HG02571 (cell line): ENCODE data around the gene P2RY11.
A peak's percentile ranks its signal among the peaks of the same experiment; 100 is the strongest.

Experiments
- ATAC-seq: cut with Tn5 transposase; IDR thresholded peaks from one replicate; pipeline ENCODE4 v1.9.1; 2021; ENCODE audit warnings: mild to moderate bottlenecking, moderate library complexity; ENCODE audit not compliant: unreplicated experiment

Gene P2RY11

GRCh38 chr19:10111405-10111811, at the start of gene P2RY11:
Gene P2RY11 (plus strand): TSS chr19:10111693. CDS start chr19:10111722, 29 bp downstream.
- ATAC-seq = no peak

DNA sequence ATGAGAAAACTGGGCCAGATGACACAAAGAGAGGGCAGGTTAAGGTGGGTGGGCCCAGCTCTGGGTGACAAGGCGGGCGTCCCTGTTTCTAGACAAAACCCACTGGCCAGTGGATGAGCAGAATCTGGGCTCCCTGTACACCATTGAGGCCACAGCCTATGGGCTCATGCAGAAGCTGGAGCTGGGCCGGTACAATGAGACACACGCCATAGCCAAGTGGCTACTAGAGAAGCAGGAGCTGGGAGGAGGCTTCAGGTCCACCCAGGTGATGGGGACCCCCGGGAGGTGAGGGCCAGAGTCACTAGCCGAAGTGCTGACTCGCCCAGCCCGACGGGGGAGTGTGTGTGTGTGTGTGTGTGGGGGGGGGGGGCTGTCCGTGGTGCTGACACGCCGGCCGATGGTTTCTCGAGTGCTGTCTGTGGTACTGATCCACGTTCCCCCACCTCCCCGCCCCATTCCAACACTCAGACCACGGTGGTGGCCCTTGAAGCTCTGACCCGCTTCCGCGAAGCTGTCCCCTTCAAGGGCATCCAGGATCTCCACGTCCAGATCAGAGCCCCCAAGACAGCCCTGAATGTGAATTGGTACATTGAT, 49.7 kb upstream of the P2RY11 start:
- ATAC-seq = no peak

GRCh38 chr19:10068205-10068604, 43.3 kb upstream of the P2RY11 start:
- ATAC-seq = no peak

DNA sequence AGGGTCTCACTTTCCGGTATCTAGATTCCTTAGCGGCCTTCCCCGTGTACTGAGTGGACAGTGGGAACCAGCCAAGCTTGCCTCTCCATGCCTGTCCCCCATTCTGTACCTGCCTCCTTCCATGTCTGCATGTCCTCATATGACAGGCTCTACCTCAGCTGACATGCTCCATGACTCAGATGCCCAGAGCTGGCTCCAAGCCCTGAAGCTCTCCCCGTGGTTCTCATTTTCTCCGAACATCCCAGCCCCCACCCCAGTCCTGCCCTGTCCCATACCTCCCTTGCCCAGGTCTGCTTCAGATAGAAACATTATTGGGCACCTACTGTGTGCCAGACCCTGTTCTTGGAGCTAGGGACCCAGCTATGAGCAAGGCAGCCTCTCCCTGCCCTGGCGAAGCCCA, 42.4 kb upstream of the P2RY11 start:
- ATAC-seq = no peak

GRCh38 chr19:10070730-10071446, 40.6 kb upstream of the P2RY11 start:
- no peak for ATAC-seq

DNA sequence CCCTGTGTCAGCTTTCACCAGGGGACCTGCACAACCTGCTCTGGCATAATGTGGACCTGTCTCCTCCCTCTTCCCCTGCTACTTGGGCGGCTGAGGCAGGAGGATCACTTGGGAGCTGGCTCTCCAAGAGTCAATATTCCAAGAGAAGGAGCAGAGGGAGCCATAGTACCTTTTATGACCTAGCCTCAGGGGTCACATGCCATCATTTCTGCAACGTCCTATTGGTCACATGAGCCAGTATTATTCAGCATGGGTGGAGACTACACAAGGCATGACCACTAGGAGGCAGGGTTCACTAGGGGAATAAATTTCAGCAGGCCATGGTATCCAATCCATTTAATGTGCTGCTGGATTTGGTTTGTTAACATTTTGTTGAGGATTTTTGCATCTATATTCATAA, 37.3 kb upstream of the P2RY11 start:
- no peak for ATAC-seq

DNA sequence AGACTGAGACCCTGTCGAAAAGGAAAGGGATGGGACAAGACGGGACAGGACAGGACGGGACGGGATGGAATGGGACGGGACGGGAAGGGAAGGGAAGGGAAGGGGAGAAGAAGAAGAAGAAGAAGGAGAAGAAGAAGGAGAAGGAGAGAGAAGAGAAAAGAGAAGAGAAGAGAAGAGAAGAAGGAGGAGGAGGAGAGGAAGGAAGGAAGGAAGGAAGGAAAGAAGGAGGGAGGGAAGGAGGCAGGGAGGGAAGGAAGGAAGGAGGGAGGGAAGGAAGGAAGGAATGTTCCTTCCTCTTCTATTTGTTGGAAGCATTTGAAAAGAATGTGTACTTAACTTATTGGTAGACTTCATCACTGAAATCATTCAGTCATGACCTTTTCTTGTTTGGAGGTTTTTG, 35.0 kb upstream of the P2RY11 start:
- no peak for ATAC-seq

DNA sequence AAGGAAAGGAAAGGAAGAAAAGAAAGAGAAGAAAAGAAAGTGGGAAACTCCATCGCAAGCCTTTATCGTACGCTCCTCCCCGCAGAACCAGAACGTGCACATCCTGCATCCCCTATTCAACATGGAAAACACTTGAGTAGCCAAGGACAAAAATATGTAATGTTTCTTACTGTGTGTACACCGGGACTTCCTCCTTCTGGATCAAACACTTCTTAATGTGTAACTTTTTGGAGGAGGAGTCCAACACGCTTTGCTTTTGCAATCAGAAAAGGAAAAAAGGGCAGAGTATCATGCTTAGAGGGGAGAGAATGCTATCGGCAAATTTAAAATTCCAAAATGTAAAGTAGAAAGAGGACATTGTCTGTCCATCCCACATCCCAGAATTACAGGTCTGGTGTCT, 33.2 kb upstream of the P2RY11 start:
- ATAC-seq = no peak

DNA sequence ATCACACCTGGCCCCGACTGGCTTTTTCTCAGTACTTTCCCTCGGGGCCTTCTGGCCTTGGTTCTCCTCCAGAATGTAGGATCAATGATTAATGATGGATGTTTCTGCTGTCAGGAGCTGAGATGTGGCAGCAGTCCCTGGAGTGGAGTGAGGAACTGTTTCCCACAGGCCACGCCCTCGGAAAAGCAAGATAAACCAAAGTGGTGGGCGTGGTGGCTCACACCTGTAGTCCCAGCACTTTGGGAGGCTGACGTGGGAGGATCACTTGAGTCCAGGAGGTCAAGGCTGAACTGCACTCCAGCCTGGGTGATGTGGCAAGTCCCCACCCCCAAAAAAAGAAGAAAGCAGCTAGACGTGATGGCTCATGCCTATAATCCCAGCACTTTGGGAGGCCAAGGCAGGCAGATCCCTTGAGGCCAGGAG, 32.5 kb upstream of the P2RY11 start:
- ATAC-seq = no peak

DNA sequence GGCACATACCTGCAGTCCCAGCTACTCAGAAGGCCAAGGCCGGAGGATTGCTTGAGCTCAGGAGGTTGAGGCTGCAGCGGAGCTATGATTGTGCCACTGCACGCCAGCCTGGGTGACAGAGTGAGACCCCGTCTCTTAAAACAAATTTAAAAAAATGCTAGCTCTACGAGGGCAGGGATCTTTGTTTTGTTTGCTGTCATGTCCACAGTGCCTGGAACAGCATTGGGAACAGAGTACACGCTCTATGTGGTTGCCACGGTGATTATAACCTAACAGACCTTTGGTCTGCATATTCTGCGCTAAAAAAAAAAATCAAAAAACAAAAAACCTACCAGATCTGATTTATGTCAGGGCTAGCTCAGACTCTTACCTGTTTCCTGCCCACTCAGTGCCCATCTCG, 27.6 kb upstream of the P2RY11 start:
- no peak for ATAC-seq

GRCh38 chr19:10084803-10085202, 26.7 kb upstream of the P2RY11 start:
- ATAC-seq = no peak

GRCh38 chr19:10085641-10086590, 25.6 kb upstream of the P2RY11 start, which contains the start of gene SHFL:
Gene SHFL (plus strand): TSS chr19:10086317. CDS start chr19:10086428, 111 bp downstream.
- ATAC-seq = peak; percentile 74

- no peak for ATAC-seq
Observed at GRCh38 chr19:10086591-10087192, 24.8 kb upstream of the P2RY11 start.

DNA sequence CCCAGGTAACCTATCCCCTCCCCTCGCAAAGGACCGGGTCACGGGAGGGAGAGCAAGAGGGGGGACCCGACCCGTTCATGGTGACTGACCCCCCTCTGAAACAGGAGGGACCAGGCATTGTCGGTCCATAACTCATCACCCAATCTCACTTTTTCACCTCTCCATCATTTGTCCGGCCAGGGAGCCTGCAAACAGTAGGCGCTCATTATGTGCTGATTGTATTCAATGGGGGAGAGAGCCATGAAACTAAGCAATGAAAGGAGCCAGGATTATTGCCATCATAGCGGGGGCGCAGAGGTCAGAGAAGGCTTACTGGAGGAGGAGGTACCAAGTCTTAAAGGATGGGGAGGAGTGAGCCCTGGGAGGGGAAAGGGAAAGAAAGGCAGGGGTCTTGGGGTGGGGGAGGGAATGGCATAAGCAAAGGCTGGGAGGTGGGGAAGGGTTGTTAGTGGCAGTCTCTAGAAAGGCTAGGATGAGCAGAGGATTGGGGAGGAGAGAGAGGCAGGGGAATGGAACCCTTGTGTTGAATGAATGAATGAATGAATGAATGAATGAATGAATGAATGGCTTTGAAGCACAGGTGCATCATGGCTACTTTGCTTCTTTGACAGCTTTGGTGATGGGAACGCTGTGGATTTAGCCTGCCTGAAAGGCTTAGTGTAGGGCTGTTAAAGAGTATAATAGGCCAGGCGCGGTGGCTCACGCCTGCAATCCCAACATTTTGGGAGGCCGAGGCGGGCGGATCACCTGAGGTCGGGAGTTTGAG, 24.0 kb upstream of the P2RY11 start:
- no peak for ATAC-seq

- no peak for ATAC-seq
Observed at GRCh38 chr19:10088949-10089554, 22.4 kb upstream of the P2RY11 start.

DNA sequence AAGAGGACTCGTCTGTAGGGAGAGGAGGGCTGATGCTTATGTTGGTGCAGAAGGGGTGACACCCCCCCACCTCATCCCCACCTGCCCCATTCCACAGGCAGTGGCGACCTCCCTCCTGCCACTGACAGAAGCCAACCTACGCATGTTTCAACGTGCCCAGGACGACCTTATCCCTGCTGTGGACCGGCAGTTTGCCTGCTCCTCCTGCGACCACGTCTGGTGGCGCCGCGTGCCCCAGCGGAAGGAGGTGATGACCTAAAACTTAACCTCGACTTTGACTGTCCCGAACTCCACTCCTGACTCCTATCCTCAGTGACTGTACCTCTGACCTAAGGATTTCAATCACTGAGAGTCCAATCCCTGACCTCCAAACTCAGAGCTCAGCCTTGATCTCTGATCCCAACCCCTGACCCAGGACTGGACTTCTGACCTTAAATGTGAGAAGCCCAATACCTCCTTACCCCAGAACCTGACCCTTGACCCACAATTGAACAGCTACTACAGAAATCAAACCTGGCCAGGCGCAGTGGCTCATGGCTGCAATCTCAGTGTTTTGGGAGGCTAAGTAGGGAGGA, 21.6 kb upstream of the P2RY11 start:
- ATAC-seq = no peak

- ATAC-seq = no peak
Observed at GRCh38 chr19:10091370-10091687, 20.2 kb upstream of the P2RY11 start.

- ATAC-seq = no peak
Observed at GRCh38 chr19:10091895-10092641, 19.4 kb upstream of the P2RY11 start.
